ENCODE results near the gene RAB3D. TPM values are rescaled to one million over a fixed set of nuclear protein-coding genes. Genes with fewer than 3 reads are reported as not detected.
"Not testable (repeated sequence)": the region's sequence is repeated elsewhere in the genome, so short reads cannot be mapped to it uniquely, and the experiment has no call there.

The RAB3D gene
- total RNA-seq, 1 donor from 2014 or later: 53.6 TPM

DNA sequence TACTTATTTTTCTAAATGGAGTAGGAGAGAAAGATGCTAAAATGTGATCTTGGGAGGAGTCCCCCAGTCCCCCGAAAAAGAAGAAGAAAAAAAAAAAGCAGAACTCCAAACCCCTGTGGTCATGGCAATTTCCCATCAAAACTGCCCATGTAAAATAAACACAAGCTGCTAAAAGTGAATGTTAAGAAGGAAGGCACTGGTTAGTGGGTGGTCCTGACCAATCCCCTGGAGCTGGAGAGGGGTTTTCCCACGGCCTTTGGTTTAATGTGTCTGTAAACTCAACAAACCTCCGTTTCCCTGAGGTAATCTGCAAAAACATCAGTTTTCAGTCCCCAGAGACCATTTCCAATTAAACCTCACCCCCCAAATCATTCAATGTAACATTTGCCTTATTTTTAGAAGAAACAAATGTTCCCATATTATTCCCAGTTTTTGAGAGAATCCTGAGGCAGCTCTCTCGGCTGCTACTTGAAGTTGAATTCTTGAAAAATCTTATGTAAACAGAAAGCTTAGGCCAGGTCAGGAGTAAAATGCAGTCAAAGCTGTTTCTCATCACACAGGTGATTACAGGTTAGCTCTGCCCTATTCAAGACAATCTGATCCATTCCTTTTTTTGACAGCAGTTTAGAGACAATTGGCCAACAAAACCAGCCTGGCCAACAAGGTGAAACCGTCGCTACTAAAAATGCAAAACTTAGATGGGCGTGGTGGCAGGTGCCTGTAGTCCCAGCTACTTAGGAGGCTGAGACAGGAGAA is 17.0 kb downstream of the RAB3D start:
- peaks cover 26% of the 10 kb centered on the region for H3K36me3 ChIP-seq
- intact Hi-C loops (cut with DNase I): no loop called here
- H3K4me3 ChIP-seq: no peak overlapping the region
- H3K27me3 ChIP-seq (ENCODE audit: low read depth): no peaks in the 10 kb centered on the region
- H3K4me1 ChIP-seq: peaks cover 47% of the 10 kb centered on the region
- DNase-seq (no peak), ATAC-seq (peak in 1 of 2 donors; percentile 53)
- H3K27ac ChIP-seq: peak overlapping the region; percentile 74
- H3K9me3 ChIP-seq: no peaks in the 10 kb centered on the region
- no peak for TF ChIP-seq CTCF (IDR thresholded peaks at IDR 0.05)

DNA sequence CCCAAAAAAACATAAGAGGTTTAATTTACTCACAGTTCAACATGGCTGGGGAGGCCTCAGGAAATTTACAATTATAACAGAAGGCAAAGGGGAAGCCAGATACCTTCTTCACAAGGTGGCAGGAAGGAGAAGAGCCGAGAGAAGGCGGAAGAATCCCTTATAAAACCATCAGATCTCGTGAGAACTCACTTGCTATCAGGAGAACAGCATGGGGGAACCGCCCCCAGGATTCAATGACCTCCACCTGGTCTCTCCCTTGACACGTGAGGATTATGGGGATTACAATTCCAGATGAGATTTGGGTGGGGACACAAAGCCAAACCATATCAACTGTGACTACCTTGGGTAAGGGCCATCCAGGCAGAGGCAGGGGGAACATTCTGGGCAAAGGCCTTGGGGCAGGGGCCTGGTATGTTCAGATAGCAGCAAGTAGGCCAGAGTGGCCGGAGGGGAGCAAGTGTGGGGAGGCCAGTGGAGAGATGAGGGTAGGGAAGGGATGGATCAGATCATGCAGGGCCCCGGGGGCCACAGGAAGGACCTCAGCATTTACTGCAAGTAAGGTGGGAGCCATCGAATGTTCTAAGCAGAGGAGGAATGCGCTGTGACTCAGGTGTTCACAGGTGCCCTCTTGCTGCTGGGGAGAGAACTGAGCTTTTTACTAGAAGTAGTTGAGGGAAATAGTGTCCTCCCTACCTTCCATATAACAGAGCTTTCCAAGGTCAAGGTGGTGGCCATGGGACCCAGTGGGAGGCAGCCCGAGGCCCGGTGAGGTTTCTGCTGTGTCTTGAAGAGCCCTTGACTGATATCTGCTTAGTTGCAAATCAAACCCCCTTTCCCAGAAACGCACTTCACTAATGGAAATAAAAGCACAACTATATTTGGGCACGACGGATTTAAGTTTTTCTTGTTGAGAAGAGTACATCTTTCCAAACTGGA is 18.0 kb downstream of the RAB3D start:
- peaks cover 49% of the 10 kb centered on the region for H3K4me1 ChIP-seq

GRCh38 chr19:11320278-11320995 is 19.0 kb downstream of the RAB3D start:
- not testable (repeated sequence) for DNase-seq

More for the DNA sequence above, 18.0 kb downstream of the RAB3D start:
- ATAC-seq (peak in 1 of 2 donors; percentile 8), DNase-seq (no peak)
- Histone ChIP-seq H3K36me3 (peaks cover 16% of the 10 kb centered on the region), H3K27ac (peak overlapping the region; percentile 74), H3K27me3 (ENCODE audit: low read depth) (no peaks in the 10 kb centered on the region), H3K9me3 (no peaks in the 10 kb centered on the region), H3K4me3 (no peak overlapping the region)
- no peak for TF ChIP-seq CTCF (IDR thresholded peaks at IDR 0.05)
- intact Hi-C loops (cut with DNase I): no loop called here

GRCh38 chr19:11306337-11306736 is 33.1 kb downstream of the RAB3D start:
- intact Hi-C loops (cut with DNase I): no loop called here
- no peaks in the 10 kb centered on the region for H3K4me1 ChIP-seq
- DNase-seq (no peak), ATAC-seq (no peak)
- no peak overlapping the region for H3K27ac ChIP-seq
- H3K36me3 ChIP-seq: no peaks in the 10 kb centered on the region
- no peak overlapping the region for H3K4me3 ChIP-seq
- no peak for TF ChIP-seq CTCF (IDR thresholded peaks at IDR 0.05)
- H3K27me3 ChIP-seq (ENCODE audit: low read depth): no peaks in the 10 kb centered on the region
- no peaks in the 10 kb centered on the region for H3K9me3 ChIP-seq

More at GRCh38 chr19:11320278-11320995, 19.0 kb downstream of the RAB3D start:
- H3K9me3 ChIP-seq; H3K4me3 ChIP-seq; ATAC-seq; H3K36me3 ChIP-seq; H3K27me3 ChIP-seq (ENCODE audit: low read depth); intact Hi-C loops (cut with DNase I): not testable (repeated sequence)
- Histone ChIP-seq H3K4me1 (peaks cover 47% of the 10 kb centered on the region), H3K27ac (peak overlapping the region; percentile 74)

GRCh38 chr19:11304936-11305335 is 34.5 kb downstream of the RAB3D start:
- no peaks in the 10 kb centered on the region for H3K36me3 ChIP-seq
- no peaks in the 10 kb centered on the region for H3K9me3 ChIP-seq
- intact Hi-C loops (cut with DNase I): no loop called here
- no peak for DNase-seq
- no peak for TF ChIP-seq CTCF (IDR thresholded peaks at IDR 0.05)
- ATAC-seq: no peak
- H3K4me1 ChIP-seq: no peaks in the 10 kb centered on the region
- no peaks in the 10 kb centered on the region for H3K27me3 ChIP-seq (ENCODE audit: low read depth)
- no peak overlapping the region for H3K27ac ChIP-seq
- no peak overlapping the region for H3K4me3 ChIP-seq
